HG03558 (cell line): ENCODE data around the gene LARP6.
"Not testable (repeated sequence)": the region's sequence is repeated elsewhere in the genome, so short reads cannot be mapped to it uniquely, and the experiment has no call there.

Source experiments
- ATAC-seq: cut with Tn5 transposase; IDR thresholded peaks from one replicate; pipeline ENCODE4 v1.9.1; 2021; ENCODE audit warnings: moderate number of reproducible peaks; ENCODE audit not compliant: unreplicated experiment; ENCODE audit errors: extremely low read depth

LARP6 gene

GRCh38 chr15:70853973-70854665 is at the start of gene LARP6:
Gene LARP6, minus strand, starts transcription at chr15:70854157. Its CDS starts 69 bp downstream, at chr15:70854088.
- ATAC-seq: no peak

- no peak for ATAC-seq
Observed at GRCh38 chr15:70902107-70902506, 48.1 kb upstream of the LARP6 start.

- no peak for ATAC-seq
Observed at GRCh38 chr15:70892912-70893560, 39.1 kb upstream of the LARP6 start.

GRCh38 chr15:70892002-70892911 is 38.3 kb upstream of the LARP6 start, which contains the start of the genes LRRC49 and THAP10:
Gene LRRC49, plus strand, starts transcription at chr15:70892826. Its CDS starts 69 bp downstream, at chr15:70892895.
Gene THAP10, minus strand, starts transcription at chr15:70892433. Its CDS starts 161 bp downstream, at chr15:70892272.
- peak; percentile 52 for ATAC-seq

- ATAC-seq: no peak
Observed at GRCh38 chr15:70882361-70882760, 28.4 kb upstream of the LARP6 start.

- no peak for ATAC-seq
Observed at GRCh38 chr15:70880781-70881180, 26.8 kb upstream of the LARP6 start.

- ATAC-seq: no peak
Observed at GRCh38 chr15:70879401-70879800, 25.4 kb upstream of the LARP6 start.

- no peak for ATAC-seq
Observed at GRCh38 chr15:70876683-70877082, 22.7 kb upstream of the LARP6 start.

- ATAC-seq: no peak
Observed at GRCh38 chr15:70876011-70876410, 22.1 kb upstream of the LARP6 start.

- ATAC-seq: no peak
Observed at GRCh38 chr15:70875001-70875782, 21.2 kb upstream of the LARP6 start.

- no peak for ATAC-seq
Observed at GRCh38 chr15:70873232-70874054, 19.5 kb upstream of the LARP6 start.

- not testable (repeated sequence) for ATAC-seq
Observed at GRCh38 chr15:70871490-70871889, 17.5 kb upstream of the LARP6 start.

- ATAC-seq: no peak
Observed at GRCh38 chr15:70870051-70870450, 16.1 kb upstream of the LARP6 start.

- ATAC-seq: no peak
Observed at GRCh38 chr15:70869346-70869745, 15.4 kb upstream of the LARP6 start.

GRCh38 chr15:70867911-70868467 is 14.0 kb upstream of the LARP6 start:
- ATAC-seq: no peak

GRCh38 chr15:70866982-70867641 is 13.2 kb upstream of the LARP6 start:
- ATAC-seq: no peak

- ATAC-seq: no peak
Observed at GRCh38 chr15:70863450-70864218, 9.7 kb upstream of the LARP6 start.

GRCh38 chr15:70859998-70860397 is 6.0 kb upstream of the LARP6 start:
- no peak for ATAC-seq
